K562 (cell line): ENCODE results near the gene PHC3. TPM values are rescaled to one million over a fixed set of nuclear protein-coding genes. Genes with fewer than 3 reads are reported as not detected.

Experiments
- CCNT2 ChIP-seq: IDR thresholded peaks from 2 replicates; pipeline ENCODE4 v1.6.1; 2011; ENCODE audit warnings: borderline replicate concordance, low read depth, mild to moderate bottlenecking, moderate library complexity, mixed read lengths, low read length; ENCODE audit not compliant: insufficient read length; ENCODE audit errors: extremely low read depth
- CXXC5 ChIP-seq: fragments of 250-450 bp; sonication (Bioruptor Pico); IDR thresholded peaks from 2 replicates; pipeline ENCODE4 v1.8.0; 2022; ENCODE audit warnings: inconsistent platforms, mild to moderate bottlenecking, moderate library complexity
- DDX20 ChIP-seq: fragments of 450-650 bp; IDR thresholded peaks from 2 replicates; pipeline ENCODE4 v1.6.1; 2016; ENCODE audit warnings: missing genetic modification characterization, low read depth, mild to moderate bottlenecking, missing compliant biosample characterization, moderate library complexity
- IRF2 ChIP-seq: sonication (generic); formaldehyde crosslinking; IDR thresholded peaks from 2 replicates; pipeline ENCODE4 v1.8.1; 2022; ENCODE audit warnings: mild to moderate bottlenecking, missing genetic modification reagents
- NFE2 ChIP-seq: IDR thresholded peaks from 2 replicates; pipeline ENCODE4 v1.6.1; 2014; ENCODE audit warnings: antibody characterized with exemption, low read depth
- POLR2A ChIP-seq: fragments of 450-650 bp; conservative IDR thresholded peaks from 2 replicates; pipeline ENCODE4 v1.6.1; 2016
- PRPF4 ChIP-seq: fragments of 200-400 bp; formaldehyde crosslinking; IDR thresholded peaks from one replicate; pipeline ENCODE4 v1.6.1; 2017; ENCODE audit warnings: low read length, low read depth, mild to moderate bottlenecking; ENCODE audit not compliant: insufficient read depth, poor library complexity, severe bottlenecking
- RFX7 ChIP-seq: fragments of 250-450 bp; sonication (Bioruptor Pico); IDR thresholded peaks from 2 replicates; pipeline ENCODE4 v1.5.1; 2021; ENCODE audit warnings: mild to moderate bottlenecking
- SIN3B ChIP-seq: fragments of 450-650 bp; IDR thresholded peaks from 2 replicates; pipeline ENCODE4 v1.6.1; 2017; ENCODE audit warnings: low read depth, mild to moderate bottlenecking, moderate library complexity
- SOX6 ChIP-seq: fragments of 450-650 bp; IDR thresholded peaks from 2 replicates; pipeline ENCODE4 v1.6.1; 2014; ENCODE audit warnings: mild to moderate bottlenecking
- TCF3 ChIP-seq: sonication (generic); formaldehyde crosslinking; IDR thresholded peaks from 2 replicates; pipeline ENCODE4 v1.4.0; 2020; ENCODE audit warnings: mild to moderate bottlenecking, missing genetic modification reagents
- WHSC1 ChIP-seq: IDR thresholded peaks from one replicate; pipeline ENCODE4 v1.6.1; 2012; ENCODE audit warnings: low read length, control low read depth, inconsistent platforms
- XRCC3 ChIP-seq: fragments of 450-650 bp; IDR thresholded peaks from 2 replicates; pipeline ENCODE4 v1.6.1; 2017; ENCODE audit warnings: mild to moderate bottlenecking, moderate library complexity
- ZFPM2 ChIP-seq: fragments of 250-450 bp; sonication (Bioruptor Pico); IDR thresholded peaks from 2 replicates; pipeline ENCODE4 v1.5.1; 2022; ENCODE audit warnings: mild to moderate bottlenecking
- ZNF668 ChIP-seq: fragments of 250-450 bp; sonication (Bioruptor Pico); IDR thresholded peaks from 2 replicates; pipeline ENCODE4 v1.8.0; 2022; ENCODE audit warnings: mild to moderate bottlenecking, inconsistent platforms
- ZNF830 ChIP-seq: fragments of 250-450 bp; sonication (Bioruptor Pico); IDR thresholded peaks from 2 replicates; pipeline ENCODE4 v1.5.0; 2021; ENCODE audit warnings: mild to moderate bottlenecking
- ZSCAN32 ChIP-seq: fragments of 450-650 bp; formaldehyde crosslinking; IDR thresholded peaks from 2 replicates; pipeline ENCODE4 v1.4.0; 2020; ENCODE audit warnings: mild to moderate bottlenecking, moderate library complexity
- polyA plus RNA-seq, 8 experiments: library from polyadenylated mRNA; depleted of rRNA in 4 of 8; stranded (reverse) in 5 of 8; unstranded in 3 of 8; fragments of >200 nt; fragmentation: Nextera tagmentation in 2 of 8; fragmentation: Illumina TruSeq in 1 of 8; extraction: Ambion mirVana in 2 of 8; extraction: Trizol in 1 of 8; gene quantifications; 2 replicates each; pipeline versions ENCODE4 v1.2.1 to v1.2.3, GENCODE V29; 2011 to 2014; ENCODE audit warnings: inconsistent platforms in 1 of 8, missing spikeins in 1 of 8
- total RNA-seq, 7 experiments: library from RNA; depleted of rRNA in 6 of 7; stranded (reverse); fragments of >200 nt in 6 of 7; fragmentation: Illumina TruSeq in 2 of 7; extraction: Trizol in 2 of 7; gene quantifications; 2 replicates each; pipeline versions ENCODE4 v1.2.1 to v1.2.3, GENCODE V29; 2011 to 2021; ENCODE audit warnings: low replicate concordance in 1 of 7
- TF ChIP-seq, protein P1 (sequence below): sonication (generic); formaldehyde crosslinking; IDR thresholded peaks from 2 replicates; pipeline ENCODE4 v1.8.0; 2022; ENCODE audit warnings: missing genetic modification reagents, mild to moderate bottlenecking, borderline replicate concordance
- TF ChIP-seq, protein P2 (sequence below): sonication (generic); formaldehyde crosslinking; IDR thresholded peaks from 2 replicates; pipeline ENCODE4 v1.8.0; 2022; ENCODE audit warnings: mild to moderate bottlenecking, missing genetic modification reagents
- TF ChIP-seq, protein P3 (sequence below): fragments of 450-650 bp; IDR thresholded peaks from 2 replicates; pipeline ENCODE4 v1.7.1; 2018; ENCODE audit warnings: mild to moderate bottlenecking, low read depth; ENCODE audit not compliant: partially characterized antibody
- TF ChIP-seq, protein P4 (sequence below), 2 experiments: fragments of 450-650 bp; IDR thresholded peaks; 2 replicates each; pipeline ENCODE4 v1.6.1; 2018; ENCODE audit warnings: mild to moderate bottlenecking in 2 of 2, low read depth in 1 of 2; ENCODE audit not compliant: partially characterized antibody in 2 of 2

PHC3 gene
- total and polyA plus RNA-seq, 9 of the 15 experiments (the other 6 are each of a cell fraction or from before 2014, with no cell fraction given): 3.1 to 21.6 (median 10.5) TPM

DNA sequence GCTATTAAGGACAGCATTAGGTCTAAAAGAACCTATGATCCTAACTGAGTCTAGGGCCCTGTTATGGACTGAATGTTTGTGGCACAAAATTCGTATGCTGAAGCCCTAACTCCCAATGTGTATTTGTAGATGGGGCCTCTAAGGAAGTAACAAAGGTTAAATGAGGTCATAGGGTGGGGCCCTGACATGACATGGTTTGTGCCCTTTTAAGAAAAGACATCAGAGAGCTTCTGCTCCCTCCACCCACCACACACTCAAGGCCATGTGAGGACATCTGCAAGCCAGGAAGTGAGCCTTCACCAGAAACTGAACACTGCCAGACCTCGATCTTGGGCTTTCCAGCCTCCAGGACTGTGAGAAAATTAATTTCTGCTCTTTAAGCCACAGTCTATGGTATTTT, 49.2 kb downstream of the PHC3 start (continued):
- TF ChIP-seq, protein P1, sequence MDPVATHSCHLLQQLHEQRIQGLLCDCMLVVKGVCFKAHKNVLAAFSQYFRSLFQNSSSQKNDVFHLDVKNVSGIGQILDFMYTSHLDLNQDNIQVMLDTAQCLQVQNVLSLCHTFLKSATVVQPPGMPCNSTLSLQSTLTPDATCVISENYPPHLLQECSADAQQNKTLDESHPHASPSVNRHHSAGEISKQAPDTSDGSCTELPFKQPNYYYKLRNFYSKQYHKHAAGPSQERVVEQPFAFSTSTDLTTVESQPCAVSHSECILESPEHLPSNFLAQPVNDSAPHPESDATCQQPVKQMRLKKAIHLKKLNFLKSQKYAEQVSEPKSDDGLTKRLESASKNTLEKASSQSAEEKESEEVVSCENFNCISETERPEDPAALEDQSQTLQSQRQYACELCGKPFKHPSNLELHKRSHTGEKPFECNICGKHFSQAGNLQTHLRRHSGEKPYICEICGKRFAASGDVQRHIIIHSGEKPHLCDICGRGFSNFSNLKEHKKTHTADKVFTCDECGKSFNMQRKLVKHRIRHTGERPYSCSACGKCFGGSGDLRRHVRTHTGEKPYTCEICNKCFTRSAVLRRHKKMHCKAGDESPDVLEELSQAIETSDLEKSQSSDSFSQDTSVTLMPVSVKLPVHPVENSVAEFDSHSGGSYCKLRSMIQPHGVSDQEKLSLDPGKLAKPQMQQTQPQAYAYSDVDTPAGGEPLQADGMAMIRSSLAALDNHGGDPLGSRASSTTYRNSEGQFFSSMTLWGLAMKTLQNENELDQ (CRISPR knock-in tag): no peak
- TF ChIP-seq, protein P2, sequence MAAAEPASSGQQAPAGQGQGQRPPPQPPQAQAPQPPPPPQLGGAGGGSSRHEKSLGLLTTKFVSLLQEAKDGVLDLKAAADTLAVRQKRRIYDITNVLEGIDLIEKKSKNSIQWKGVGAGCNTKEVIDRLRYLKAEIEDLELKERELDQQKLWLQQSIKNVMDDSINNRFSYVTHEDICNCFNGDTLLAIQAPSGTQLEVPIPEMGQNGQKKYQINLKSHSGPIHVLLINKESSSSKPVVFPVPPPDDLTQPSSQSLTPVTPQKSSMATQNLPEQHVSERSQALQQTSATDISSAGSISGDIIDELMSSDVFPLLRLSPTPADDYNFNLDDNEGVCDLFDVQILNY (CRISPR knock-in tag): no peak
- TF ChIP-seq SIN3B (no peak), DDX20 (tag) (no peak), RFX7 (CRISPR knock-in tag) (no peak), WHSC1 (no peak), ZSCAN32 (CRISPR knock-in tag) (no peak), PRPF4 (no peak), POLR2A (0 out of 2 replicates have a peak, but pooled peaks have one; percentile 36), TCF3 (CRISPR knock-in tag) (no peak), ZNF830 (CRISPR knock-in tag) (no peak), CCNT2 (no peak), ZNF668 (CRISPR knock-in tag) (no peak), IRF2 (CRISPR knock-in tag) (no peak), NFE2 (no peak), ZFPM2 (CRISPR knock-in tag) (no peak), SOX6 (peak; percentile 66), XRCC3 (no peak), CXXC5 (peak; percentile 52)
- TF ChIP-seq, protein P3, sequence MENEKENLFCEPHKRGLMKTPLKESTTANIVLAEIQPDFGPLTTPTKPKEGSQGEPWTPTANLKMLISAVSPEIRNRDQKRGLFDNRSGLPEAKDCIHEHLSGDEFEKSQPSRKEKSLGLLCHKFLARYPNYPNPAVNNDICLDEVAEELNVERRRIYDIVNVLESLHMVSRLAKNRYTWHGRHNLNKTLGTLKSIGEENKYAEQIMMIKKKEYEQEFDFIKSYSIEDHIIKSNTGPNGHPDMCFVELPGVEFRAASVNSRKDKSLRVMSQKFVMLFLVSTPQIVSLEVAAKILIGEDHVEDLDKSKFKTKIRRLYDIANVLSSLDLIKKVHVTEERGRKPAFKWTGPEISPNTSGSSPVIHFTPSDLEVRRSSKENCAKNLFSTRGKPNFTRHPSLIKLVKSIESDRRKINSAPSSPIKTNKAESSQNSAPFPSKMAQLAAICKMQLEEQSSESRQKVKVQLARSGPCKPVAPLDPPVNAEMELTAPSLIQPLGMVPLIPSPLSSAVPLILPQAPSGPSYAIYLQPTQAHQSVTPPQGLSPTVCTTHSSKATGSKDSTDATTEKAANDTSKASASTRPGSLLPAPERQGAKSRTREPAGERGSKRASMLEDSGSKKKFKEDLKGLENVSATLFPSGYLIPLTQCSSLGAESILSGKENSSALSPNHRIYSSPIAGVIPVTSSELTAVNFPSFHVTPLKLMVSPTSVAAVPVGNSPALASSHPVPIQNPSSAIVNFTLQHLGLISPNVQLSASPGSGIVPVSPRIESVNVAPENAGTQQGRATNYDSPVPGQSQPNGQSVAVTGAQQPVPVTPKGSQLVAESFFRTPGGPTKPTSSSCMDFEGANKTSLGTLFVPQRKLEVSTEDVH: no peak
- TF ChIP-seq, protein P4, sequence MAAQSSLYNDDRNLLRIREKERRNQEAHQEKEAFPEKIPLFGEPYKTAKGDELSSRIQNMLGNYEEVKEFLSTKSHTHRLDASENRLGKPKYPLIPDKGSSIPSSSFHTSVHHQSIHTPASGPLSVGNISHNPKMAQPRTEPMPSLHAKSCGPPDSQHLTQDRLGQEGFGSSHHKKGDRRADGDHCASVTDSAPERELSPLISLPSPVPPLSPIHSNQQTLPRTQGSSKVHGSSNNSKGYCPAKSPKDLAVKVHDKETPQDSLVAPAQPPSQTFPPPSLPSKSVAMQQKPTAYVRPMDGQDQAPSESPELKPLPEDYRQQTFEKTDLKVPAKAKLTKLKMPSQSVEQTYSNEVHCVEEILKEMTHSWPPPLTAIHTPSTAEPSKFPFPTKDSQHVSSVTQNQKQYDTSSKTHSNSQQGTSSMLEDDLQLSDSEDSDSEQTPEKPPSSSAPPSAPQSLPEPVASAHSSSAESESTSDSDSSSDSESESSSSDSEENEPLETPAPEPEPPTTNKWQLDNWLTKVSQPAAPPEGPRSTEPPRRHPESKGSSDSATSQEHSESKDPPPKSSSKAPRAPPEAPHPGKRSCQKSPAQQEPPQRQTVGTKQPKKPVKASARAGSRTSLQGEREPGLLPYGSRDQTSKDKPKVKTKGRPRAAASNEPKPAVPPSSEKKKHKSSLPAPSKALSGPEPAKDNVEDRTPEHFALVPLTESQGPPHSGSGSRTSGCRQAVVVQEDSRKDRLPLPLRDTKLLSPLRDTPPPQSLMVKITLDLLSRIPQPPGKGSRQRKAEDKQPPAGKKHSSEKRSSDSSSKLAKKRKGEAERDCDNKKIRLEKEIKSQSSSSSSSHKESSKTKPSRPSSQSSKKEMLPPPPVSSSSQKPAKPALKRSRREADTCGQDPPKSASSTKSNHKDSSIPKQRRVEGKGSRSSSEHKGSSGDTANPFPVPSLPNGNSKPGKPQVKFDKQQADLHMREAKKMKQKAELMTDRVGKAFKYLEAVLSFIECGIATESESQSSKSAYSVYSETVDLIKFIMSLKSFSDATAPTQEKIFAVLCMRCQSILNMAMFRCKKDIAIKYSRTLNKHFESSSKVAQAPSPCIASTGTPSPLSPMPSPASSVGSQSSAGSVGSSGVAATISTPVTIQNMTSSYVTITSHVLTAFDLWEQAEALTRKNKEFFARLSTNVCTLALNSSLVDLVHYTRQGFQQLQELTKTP (IDR thresholded peaks at IDR 0.05; ENCODE audit: low read depth in 1 of 2, partially characterized antibody in 2 of 2): no peak
